HFFc6 (cell line): ENCODE results near the gene COL25A1. TPM values are rescaled to one million over a fixed set of nuclear protein-coding genes. Genes with fewer than 3 reads are reported as not detected.

Source experiments
- DNase-seq: peaks from one replicate; pipeline ENCODE4 v3.0.0-alpha.2; 2018
- H3K27ac Mint-ChIP-seq: 2 replicates; pipeline ENCODE4 v1.8.0; 2020; ENCODE audit warnings: mild to moderate bottlenecking, mixed read lengths
- H3K27me3 Mint-ChIP-seq: 2 replicates; pipeline ENCODE4 v1.8.0; 2021; ENCODE audit warnings: mild to moderate bottlenecking, moderate library complexity, mixed read lengths; ENCODE audit not compliant: insufficient read depth
- H3K36me3 Mint-ChIP-seq: 2 replicates; pipeline ENCODE4 v1.8.0; 2021; ENCODE audit warnings: low read depth, mixed read lengths
- H3K4me1 Mint-ChIP-seq: 2 replicates; pipeline ENCODE4 v1.8.0; 2020; ENCODE audit warnings: low read depth, mixed read lengths
- H3K4me3 Mint-ChIP-seq: 2 replicates; pipeline ENCODE4 v1.8.0; 2020; ENCODE audit warnings: mild to moderate bottlenecking, moderate library complexity, mixed read lengths
- H3K9me3 Mint-ChIP-seq: 2 replicates; pipeline ENCODE4 v1.8.0; 2020; ENCODE audit warnings: mild to moderate bottlenecking, mixed read lengths
- CTCF ChIP-seq: fragments of 200-600 bp; sonication (generic); IDR thresholded peaks from 2 replicates; pipeline ENCODE4 v1.5.0; 2021; ENCODE audit warnings: antibody characterized with exemption, mild to moderate bottlenecking
- total RNA-seq, 6 experiments: library from RNA; stranded (reverse); fragmentation: NEBNext Ultra II Directional; extraction: Animal tissue kit (Norgen Biotek cat#: 25700); gene quantifications; 2 replicates in 1 of 6; 3 replicates in 5 of 6; pipeline ENCODE4 v1.2.3, GENCODE V29; 2021

Gene COL25A1
- total RNA-seq, 6 experiments from 2014 or later, result not detected

- H3K27me3 Mint-ChIP-seq, result peaks cover 3% of the 10 kb centered on the region; the same call in 1 of the 2 replicates
- TF ChIP-seq CTCF, result no peak
- no peak for DNase-seq
- H3K4me3 Mint-ChIP-seq, result no peak overlapping the region
- H3K27ac Mint-ChIP-seq, result no peak overlapping the region
- H3K4me1 Mint-ChIP-seq, result peaks cover 7% of the 10 kb centered on the region
- no peaks in the 10 kb centered on the region for H3K36me3 Mint-ChIP-seq
- no peaks in the 10 kb centered on the region for H3K9me3 Mint-ChIP-seq
These were observed 396.5 kb downstream of the COL25A1 start for GRCh38 chr4:108906006-108906405.

- no peak overlapping the region for H3K4me3 Mint-ChIP-seq
- no peaks in the 10 kb centered on the region for H3K27me3 Mint-ChIP-seq
- H3K36me3 Mint-ChIP-seq, result no peaks in the 10 kb centered on the region
- no peak overlapping the region for H3K27ac Mint-ChIP-seq
- DNase-seq, result no peak
- H3K9me3 Mint-ChIP-seq, result no peaks in the 10 kb centered on the region
- no peak for TF ChIP-seq CTCF
- H3K4me1 Mint-ChIP-seq, result peaks cover 11% of the 10 kb centered on the region
These were observed 398.8 kb downstream of the COL25A1 start for GRCh38 chr4:108903464-108904221.

GRCh38 chr4:108902769-108903168 lies 399.7 kb downstream of the COL25A1 start:
- no peak overlapping the region for H3K4me3 Mint-ChIP-seq
- H3K27me3 Mint-ChIP-seq, result no peaks in the 10 kb centered on the region
- H3K4me1 Mint-ChIP-seq, result peaks cover 19% of the 10 kb centered on the region
- TF ChIP-seq CTCF, result no peak
- no peak overlapping the region for H3K27ac Mint-ChIP-seq
- no peaks in the 10 kb centered on the region for H3K9me3 Mint-ChIP-seq
- no peak for DNase-seq
- H3K36me3 Mint-ChIP-seq, result no peaks in the 10 kb centered on the region

- H3K4me3 Mint-ChIP-seq, result no peak overlapping the region
- H3K4me1 Mint-ChIP-seq, result peaks cover 32% of the 10 kb centered on the region
- H3K9me3 Mint-ChIP-seq, result no peaks in the 10 kb centered on the region
- no peak overlapping the region for H3K27ac Mint-ChIP-seq
- DNase-seq, result peak; percentile 6
- TF ChIP-seq CTCF, result no peak
- H3K27me3 Mint-ChIP-seq, result no peaks in the 10 kb centered on the region
- no peaks in the 10 kb centered on the region for H3K36me3 Mint-ChIP-seq
These were observed 401.2 kb downstream of the COL25A1 start for GRCh38 chr4:108901291-108901690.

- Mint-ChIP-seq H3K27ac (no peak overlapping the region), H3K9me3 (no peaks in the 10 kb centered on the region), H3K36me3 (no peaks in the 10 kb centered on the region), H3K4me3 (no peak overlapping the region), H3K27me3 (no peaks in the 10 kb centered on the region), H3K4me1 (peaks cover 37% of the 10 kb centered on the region)
- TF ChIP-seq CTCF, result no peak
- no peak for DNase-seq
These were observed 402.4 kb downstream of the COL25A1 start for GRCh38 chr4:108900018-108900580.
